Measurements from ENCODE around the gene TRMT112.
A peak's percentile ranks its signal among the peaks of the same experiment; 100 is the strongest.

TRMT112 gene

GRCh38 chr11:64317325-64317960 lies at the start of gene TRMT112:
TSS of gene TRMT112 (minus strand) at chr11:64317559. CDS start at chr11:64317526, 33 bp downstream.
- DNase-seq (ENCODE audit: low read depth in 2 of 2), result peak; percentile 86 to 91

GRCh38 chr11:64366751-64367150 lies 49.4 kb upstream of the TRMT112 start:
- DNase-seq (ENCODE audit: low read depth in 2 of 2), result no peak

GRCh38 chr11:64364911-64365310 lies 47.6 kb upstream of the TRMT112 start:
- DNase-seq (ENCODE audit: low read depth in 2 of 2), result no peak

GRCh38 chr11:64364435-64364834 lies 47.1 kb upstream of the TRMT112 start:
- DNase-seq (ENCODE audit: low read depth in 2 of 2), result no peak

GRCh38 chr11:64362339-64362738 lies 45.0 kb upstream of the TRMT112 start:
- DNase-seq (ENCODE audit: low read depth in 2 of 2), result no peak

- no peak for DNase-seq (ENCODE audit: low read depth in 2 of 2)
Measured at GRCh38 chr11:64361659-64362058, 44.3 kb upstream of the TRMT112 start.

GRCh38 chr11:64360448-64360921 lies 43.1 kb upstream of the TRMT112 start:
- DNase-seq (ENCODE audit: low read depth in 2 of 2), result no peak

GRCh38 chr11:64359712-64360445 lies 42.5 kb upstream of the TRMT112 start:
- DNase-seq (ENCODE audit: low read depth in 2 of 2), result no peak

- no peak for DNase-seq (ENCODE audit: low read depth in 2 of 2)
Measured at GRCh38 chr11:64358907-64359711, 41.8 kb upstream of the TRMT112 start, which contains the start of gene RPS6KA4. TSS of gene RPS6KA4 (plus strand) at chr11:64359162. CDS start at chr11:64359236, 74 bp downstream.

- DNase-seq (ENCODE audit: low read depth in 2 of 2), result no peak
Measured at GRCh38 chr11:64358536-64358906, 41.2 kb upstream of the TRMT112 start.

GRCh38 chr11:64357904-64358535 lies 40.7 kb upstream of the TRMT112 start:
- DNase-seq (ENCODE audit: low read depth in 2 of 2), result no peak

- DNase-seq (ENCODE audit: low read depth in 2 of 2), result no peak
Measured at GRCh38 chr11:64357446-64357845, 40.1 kb upstream of the TRMT112 start.

GRCh38 chr11:64356498-64357411 lies 39.4 kb upstream of the TRMT112 start:
- no peak for DNase-seq (ENCODE audit: low read depth in 2 of 2)

GRCh38 chr11:64355078-64355940 lies 38.0 kb upstream of the TRMT112 start:
- DNase-seq (ENCODE audit: low read depth in 2 of 2), result no peak

GRCh38 chr11:64353715-64354506 lies 36.6 kb upstream of the TRMT112 start:
- DNase-seq (ENCODE audit: low read depth in 2 of 2), result no peak

GRCh38 chr11:64352995-64353714 lies 35.8 kb upstream of the TRMT112 start:
- DNase-seq (ENCODE audit: low read depth in 2 of 2), result no peak

GRCh38 chr11:64352099-64352994 lies 35.0 kb upstream of the TRMT112 start:
- no peak for DNase-seq (ENCODE audit: low read depth in 2 of 2)

All from stimulated activated CD8-positive, alpha-beta memory T cell treated with anti-CD3 and anti-CD28 coated beads, Interleukin-7, amount 100 ng/mL, for 1 hour (primary cell).